Measurements from ENCODE around the gene NR0B2. TPM values are rescaled to one million over a fixed set of nuclear protein-coding genes. Genes with fewer than 3 reads are reported as not detected.

NR0B2 gene
- total and polyA plus RNA-seq, 2 of the 13 experiments (the other 11 are each of a cell fraction or from before 2014, with no cell fraction given): 72.5 to 133 TPM

- TF ChIP-seq ARID4A (CRISPR knock-in tag; IDR thresholded peaks at IDR 0.05; ENCODE audit: borderline replicate concordance): peak; percentile 94
- TF ChIP-seq SP140L (CRISPR knock-in tag; IDR thresholded peaks at IDR 0.05; ENCODE audit: borderline replicate concordance): no peak
- TF ChIP-seq ZNF703 (CRISPR knock-in tag; IDR thresholded peaks at IDR 0.05; ENCODE audit: borderline replicate concordance): no peak
- no peak for TF ChIP-seq ZMAT5 (CRISPR knock-in tag; IDR thresholded peaks at IDR 0.05; ENCODE audit: borderline replicate concordance, low read depth)
- TF ChIP-seq HOXA5 (CRISPR knock-in tag; IDR thresholded peaks at IDR 0.05): peak; percentile 77; the same call in 1 of the 2 replicates
- TF ChIP-seq ZBTB37 (CRISPR knock-in tag; IDR thresholded peaks at IDR 0.05): no peak
- no peak for TF ChIP-seq ZNF207 (IDR thresholded peaks at IDR 0.05; ENCODE audit: borderline replicate concordance)
- peak; percentile 92 for TF ChIP-seq TARDBP (CRISPR knock-in tag; IDR thresholded peaks at IDR 0.05)
- TF ChIP-seq KLF11 (CRISPR knock-in tag; IDR thresholded peaks at IDR 0.05): no peak
- TF ChIP-seq RERE (CRISPR knock-in tag; IDR thresholded peaks at IDR 0.05; ENCODE audit: low read depth): no peak
- TF ChIP-seq ERF (CRISPR knock-in tag; IDR thresholded peaks at IDR 0.05): 0 out of 2 replicates have a peak, but pooled peaks have one; percentile 39
- TF ChIP-seq TP53 (CRISPR knock-in tag; conservative IDR thresholded peaks at IDR 0.05): no peak
- TF ChIP-seq ZIK1 (CRISPR knock-in tag; IDR thresholded peaks at IDR 0.05; ENCODE audit: borderline replicate concordance, low read depth): no peak
- TF ChIP-seq ZNF513 (CRISPR knock-in tag; conservative IDR thresholded peaks at IDR 0.05): no peak
Observed at GRCh38 chr1:26900001-26900814, 13.6 kb downstream of the NR0B2 start, which contains the start of gene GPATCH3 (continued).

Data from HepG2 (cell line).